UCSD-AML1 (cell line): ENCODE results near the gene CRTAP.
A peak's percentile ranks its signal among the peaks of the same experiment; 100 is the strongest.
"Not testable (repeated sequence)": the region's sequence is repeated elsewhere in the genome, so short reads cannot be mapped to it uniquely, and the experiment has no call there.

Experiments used
- DNase-seq: peaks from one replicate; lab custom pipeline; 2025; ENCODE audit not compliant: unreplicated experiment; lab: John Stamatoyannopoulos, UW

The CRTAP gene

DNA sequence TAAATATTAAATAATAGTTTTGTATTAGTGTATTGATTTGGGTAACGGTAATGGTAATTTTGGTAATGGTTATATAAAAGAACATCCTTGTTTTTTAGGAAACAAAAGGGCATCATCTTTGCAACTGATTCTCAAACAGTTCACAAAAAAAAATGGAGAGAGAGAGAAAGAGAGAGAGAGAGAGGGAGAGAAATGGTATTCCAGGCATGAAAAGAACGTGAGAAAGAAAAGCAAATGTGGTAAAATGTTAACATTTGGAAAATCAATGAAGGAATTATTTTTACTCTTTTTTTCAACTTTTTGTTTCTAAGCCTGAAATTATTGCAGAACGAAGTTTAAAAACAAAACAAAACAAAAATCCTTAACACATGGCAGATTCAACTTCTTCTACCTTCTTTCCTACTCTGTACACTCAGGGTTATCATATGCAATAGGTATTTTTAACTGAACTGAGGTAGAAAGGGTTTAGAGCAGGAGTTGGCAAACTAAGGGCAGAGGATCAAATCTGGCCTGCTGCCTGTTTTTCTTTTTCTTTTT lies 14.6 kb upstream of the CRTAP start:
- no peak for DNase-seq

DNA sequence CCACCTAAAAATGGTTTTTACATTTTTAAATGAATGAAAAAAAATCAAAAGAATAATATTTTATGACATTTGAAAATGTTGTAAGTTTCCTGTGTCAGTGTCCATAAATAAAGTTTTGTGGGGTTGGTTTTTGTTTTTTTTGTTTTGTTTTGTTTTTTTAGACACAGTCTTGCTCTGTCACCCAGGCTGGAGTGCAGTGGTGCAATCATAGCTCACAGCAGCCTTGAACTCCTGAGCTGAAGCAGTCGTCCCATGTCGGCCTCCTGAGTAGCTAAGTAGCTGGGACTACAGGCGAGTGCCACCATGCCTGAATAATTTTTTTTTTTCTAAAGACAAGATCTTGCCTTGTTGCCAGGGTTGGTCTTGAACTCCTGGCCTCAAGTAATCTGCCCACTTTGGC lies 14.1 kb upstream of the CRTAP start:
- DNase-seq: no peak

GRCh38 chr3:33100229-33100628 lies 13.6 kb upstream of the CRTAP start:
- no peak for DNase-seq

DNA sequence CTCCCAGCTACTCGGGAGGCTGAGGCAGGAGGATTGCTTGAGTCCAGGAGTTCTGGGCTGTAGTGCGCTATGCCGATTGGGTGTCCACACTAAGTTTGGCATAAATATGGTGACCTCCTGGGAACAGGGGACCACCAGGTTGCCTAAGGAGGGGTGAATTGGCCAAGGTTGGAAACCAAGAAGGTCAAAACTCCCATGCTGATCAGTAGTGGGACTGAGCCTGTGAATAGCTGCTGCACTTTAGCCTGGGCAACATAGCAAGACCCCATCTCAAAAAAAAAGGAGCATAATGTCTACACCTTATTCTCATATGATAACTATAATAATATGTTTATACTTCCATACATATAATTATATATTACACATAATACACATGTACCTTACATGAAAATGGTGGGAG lies 10.8 kb upstream of the CRTAP start:
- no peak for DNase-seq

DNA sequence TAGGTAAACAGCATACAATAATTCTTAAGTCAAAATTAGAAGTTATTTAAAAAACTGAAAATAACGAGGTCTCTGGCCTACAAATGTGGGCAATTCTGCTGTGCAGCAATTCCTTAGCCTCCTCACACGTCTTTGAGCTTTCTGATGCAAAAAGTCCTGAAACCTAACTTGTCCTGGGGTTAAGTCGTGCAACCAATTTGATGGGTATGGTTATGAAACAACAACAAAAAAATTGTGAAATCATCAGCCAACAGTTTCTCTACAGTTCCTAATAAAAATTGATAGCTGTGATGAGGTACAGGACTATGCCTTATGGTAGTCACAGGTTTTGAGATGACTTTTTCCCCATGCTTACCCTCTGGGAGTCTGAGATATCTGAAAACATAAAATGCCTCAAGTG lies 10.3 kb upstream of the CRTAP start:
- DNase-seq: no peak

- DNase-seq: no peak
Measured at GRCh38 chr3:33104803-33105202, 9.0 kb upstream of the CRTAP start.

GRCh38 chr3:33105341-33105948 lies 8.4 kb upstream of the CRTAP start:
- DNase-seq: no peak

DNA sequence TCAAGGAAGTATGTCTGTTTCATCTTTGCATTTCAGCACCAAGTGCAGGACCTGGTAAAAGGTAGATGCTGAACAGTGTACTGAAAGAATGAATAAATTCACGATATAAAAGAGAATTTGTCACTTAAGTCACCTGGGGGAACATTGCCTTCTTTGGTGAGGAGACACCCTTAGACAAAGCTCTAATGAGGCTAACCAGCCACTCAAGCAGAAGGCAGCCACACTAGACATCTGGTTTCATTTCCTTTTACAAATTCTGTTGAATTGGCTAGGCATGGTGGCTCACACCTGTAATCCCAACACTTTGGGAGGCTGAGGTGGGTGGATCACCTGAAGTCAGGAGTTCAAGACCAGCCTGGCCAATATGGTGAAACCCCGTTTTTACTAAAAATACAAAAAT lies 7.0 kb upstream of the CRTAP start:
- not testable (repeated sequence) for DNase-seq

DNA sequence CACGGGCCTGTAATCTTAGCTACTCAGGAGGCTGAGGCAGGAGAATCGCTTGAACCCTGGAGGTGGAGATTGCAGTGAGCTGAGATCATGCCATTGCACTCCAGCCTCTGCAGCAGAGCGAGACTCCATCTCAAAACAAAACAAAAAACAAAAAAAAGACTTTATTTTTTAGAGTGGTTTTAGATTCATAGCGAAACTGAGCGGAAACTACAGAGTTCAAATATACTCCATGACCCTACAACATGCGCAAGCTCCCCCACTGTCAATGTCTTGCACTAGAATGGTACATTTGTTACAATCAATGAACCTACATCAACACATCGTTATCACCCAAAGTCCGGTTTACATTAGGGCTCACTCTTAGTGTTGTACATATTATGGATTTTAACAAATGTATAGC lies 2.2 kb upstream of the CRTAP start:
- no peak for DNase-seq

- DNase-seq: no peak
Measured at GRCh38 chr3:33114622-33115023, 809 bp downstream of the CRTAP start.

GRCh38 chr3:33115024-33115768 lies 1.4 kb downstream of the CRTAP start:
- DNase-seq: peak; percentile 28

- DNase-seq: no peak
Measured at GRCh38 chr3:33117461-33117860, 3.6 kb downstream of the CRTAP start.

DNA sequence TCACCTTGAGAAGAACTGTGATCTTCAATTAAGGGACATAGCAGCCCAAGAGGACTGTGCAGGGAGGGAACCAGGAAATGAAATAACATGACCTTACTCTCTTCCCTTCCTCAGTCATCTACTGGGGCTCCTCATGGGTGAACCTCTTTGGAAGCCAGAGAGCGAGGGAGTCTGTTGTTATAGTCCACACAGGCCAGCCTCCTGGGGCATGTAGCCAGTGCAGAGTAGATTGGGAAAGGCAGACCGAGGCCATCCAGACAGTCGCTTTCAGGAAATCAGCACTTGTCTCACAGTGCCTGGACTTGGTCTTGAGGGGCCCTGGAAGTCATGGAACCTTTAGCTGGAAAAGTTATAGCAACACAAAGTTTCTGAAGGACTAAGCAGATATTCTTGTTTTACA lies 6.1 kb downstream of the CRTAP start:
- no peak for DNase-seq

GRCh38 chr3:33122991-33123390 lies 9.2 kb downstream of the CRTAP start:
- DNase-seq: no peak

DNA sequence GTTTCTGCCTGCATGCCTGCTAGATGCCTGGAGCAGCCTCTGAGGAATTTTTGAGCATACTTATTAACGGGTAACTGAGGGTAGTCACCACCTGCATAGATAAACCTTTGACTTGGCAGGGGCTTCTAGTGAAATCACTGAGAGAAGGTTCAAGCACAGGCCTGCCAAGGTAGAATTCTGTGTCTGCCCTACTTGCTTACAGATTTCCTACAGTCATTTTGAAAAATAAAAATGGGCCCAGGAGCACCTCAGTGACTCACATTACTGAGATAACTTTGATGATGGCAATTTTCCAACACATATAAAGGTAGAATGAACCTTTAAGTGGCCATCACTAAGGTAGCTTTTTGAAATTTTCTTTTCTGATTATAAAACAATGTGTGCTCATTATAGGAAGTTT lies 10.8 kb downstream of the CRTAP start:
- no peak for DNase-seq

- DNase-seq: no peak
Measured at GRCh38 chr3:33125840-33126239, 12.0 kb downstream of the CRTAP start.

DNA sequence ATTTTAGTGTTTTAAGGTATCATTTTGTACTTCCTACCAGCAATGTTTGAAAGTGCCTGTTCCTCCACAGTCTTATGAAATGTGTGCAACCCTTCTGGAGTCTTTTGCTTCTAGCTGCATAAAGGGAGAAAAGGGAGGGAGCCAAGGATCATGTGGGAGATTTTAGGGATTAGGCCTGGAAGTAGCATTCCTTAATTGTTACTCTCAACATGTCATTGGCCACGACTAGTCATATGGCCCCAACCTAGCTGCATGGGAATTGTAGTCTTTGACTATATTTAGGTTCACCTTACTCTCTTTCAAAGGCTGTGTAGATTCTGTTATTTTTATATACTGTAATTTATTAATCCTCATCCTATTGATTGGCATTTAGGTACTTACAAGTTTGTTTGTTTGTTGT lies 14.9 kb downstream of the CRTAP start:
- DNase-seq: no peak

GRCh38 chr3:33130144-33130543 lies 16.3 kb downstream of the CRTAP start:
- DNase-seq: no peak

DNA sequence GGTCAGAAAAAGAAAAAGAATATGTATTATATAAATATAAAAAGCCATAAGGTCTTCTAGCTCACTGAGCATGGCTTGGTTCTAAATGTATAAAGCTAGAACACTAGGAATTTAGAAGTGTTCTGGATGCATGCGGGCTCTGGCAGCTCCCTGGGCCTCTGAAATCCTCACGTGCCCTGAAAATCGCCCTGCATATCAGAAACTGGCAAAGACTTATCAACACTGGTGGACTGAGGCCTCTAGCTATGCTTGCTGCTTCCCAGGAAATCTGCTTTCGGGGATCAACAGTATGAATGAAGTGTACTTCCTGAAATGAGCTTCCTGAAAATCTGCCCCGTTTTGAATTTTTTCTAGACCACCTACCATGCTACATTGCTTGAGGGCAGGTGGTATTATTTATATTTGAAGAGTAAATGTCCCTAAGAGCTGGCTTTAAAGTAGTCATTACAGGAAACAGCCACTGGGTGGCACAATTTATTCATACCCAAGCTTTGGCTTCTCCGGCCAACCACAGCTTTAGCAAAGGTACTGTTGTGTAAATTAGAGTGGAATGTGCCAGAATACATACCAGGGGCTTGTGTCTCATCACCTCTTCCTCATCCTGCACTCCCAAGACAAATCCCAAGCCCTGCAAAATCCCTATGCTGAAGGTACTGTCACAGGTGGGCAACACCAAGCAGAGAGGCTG lies 17.7 kb downstream of the CRTAP start:
- no peak for DNase-seq

DNA sequence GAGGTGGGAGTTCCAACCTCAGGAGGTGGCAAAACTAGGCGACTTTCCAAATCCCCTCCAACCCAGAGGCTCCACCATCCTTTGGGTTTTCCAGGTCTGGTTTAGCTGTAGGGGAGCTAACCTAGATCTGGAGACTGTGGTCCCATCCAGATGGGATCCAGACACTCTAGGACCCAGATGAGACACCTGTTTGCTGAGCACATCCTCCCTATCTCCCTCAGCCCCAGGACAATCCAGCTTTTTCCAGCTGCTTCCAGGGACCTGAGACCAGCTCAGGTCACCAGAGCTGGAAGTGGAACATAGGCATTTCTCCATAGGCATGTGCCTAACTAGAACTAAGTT lies 18.2 kb downstream of the CRTAP start:
- DNase-seq: no peak

DNA sequence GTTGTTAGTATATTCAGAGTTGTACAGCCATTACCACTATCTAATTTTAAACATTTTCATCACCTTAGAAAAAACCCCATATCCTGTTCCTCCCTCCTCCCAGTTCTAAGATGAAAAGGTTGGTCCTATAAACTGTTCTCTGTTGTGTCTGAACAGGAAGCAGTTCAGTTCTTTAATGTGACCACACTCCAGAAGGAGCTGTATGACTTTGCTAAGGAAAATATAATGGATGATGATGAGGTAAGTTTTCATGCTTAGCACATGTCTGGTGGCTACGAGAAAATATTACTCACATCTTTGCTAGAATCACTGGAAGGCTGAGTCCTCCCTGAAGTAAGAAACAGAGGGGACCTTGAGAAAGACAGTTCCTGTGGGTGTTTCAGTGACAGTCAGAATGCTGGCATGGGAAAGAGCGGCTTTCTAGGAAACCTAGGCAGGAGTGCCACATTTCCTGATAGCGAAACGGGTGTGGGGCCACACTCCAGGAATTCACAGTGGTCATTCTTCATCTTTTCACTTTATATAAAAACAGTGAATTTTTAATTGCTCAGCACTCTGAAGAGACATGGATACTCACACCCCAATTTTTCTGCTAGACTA lies 20.3 kb downstream of the CRTAP start:
- no peak for DNase-seq

DNA sequence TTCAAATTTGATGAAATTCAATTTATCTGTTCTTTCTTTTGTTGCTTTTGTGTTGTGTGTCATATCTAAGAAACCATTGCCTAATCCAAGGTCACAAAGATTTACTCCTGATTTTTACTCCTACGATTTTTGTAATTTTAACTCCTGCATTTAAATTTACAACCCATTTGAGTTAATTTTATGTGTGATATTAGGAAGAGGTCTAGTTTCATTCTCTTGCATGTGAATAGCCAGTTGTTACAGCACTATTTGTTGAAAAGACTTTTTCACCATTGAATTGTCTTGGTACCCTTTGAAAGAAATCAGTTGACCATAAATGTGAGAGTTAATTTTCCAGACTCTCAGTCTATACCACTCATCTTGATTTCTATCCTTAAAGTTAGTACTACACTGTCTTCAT lies 23.9 kb downstream of the CRTAP start:
- no peak for DNase-seq
